ENCODE results near the gene AIM2.
"Not testable (repeated sequence)": the region's sequence is repeated elsewhere in the genome, so short reads cannot be mapped to it uniquely, and the experiment has no call there.

AIM2 gene, protein sequence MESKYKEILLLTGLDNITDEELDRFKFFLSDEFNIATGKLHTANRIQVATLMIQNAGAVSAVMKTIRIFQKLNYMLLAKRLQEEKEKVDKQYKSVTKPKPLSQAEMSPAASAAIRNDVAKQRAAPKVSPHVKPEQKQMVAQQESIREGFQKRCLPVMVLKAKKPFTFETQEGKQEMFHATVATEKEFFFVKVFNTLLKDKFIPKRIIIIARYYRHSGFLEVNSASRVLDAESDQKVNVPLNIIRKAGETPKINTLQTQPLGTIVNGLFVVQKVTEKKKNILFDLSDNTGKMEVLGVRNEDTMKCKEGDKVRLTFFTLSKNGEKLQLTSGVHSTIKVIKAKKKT

GRCh38 chr1:159076438-159077119 is at the start of gene AIM2:
Gene AIM2 (minus strand): TSS chr1:159076766. CDS start chr1:159073499, 3,267 bp downstream.
- DNase-seq (ENCODE audit: low read depth in 2 of 2), result peak; percentile 38 to 63

DNA sequence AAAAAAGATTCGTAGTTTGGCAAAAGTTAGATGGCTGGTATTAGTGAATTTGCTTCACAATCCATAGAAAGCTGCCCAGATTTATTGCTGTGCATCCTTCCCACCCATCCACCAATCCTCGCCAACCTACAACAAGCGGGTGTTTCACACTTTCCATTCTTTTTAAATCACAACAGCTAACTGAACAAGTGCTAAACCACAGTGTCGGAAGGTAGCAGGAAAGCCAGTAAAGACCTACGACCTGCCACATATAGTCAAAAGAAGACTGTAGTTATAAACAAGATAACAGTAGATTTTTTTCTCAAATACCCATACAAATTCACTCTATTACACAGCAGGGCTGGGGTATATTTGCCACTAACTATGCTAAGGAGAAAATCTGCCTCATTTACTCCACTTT is 47.0 kb upstream of the AIM2 start:
- DNase-seq (ENCODE audit: low read depth in 2 of 2), result no peak

DNA sequence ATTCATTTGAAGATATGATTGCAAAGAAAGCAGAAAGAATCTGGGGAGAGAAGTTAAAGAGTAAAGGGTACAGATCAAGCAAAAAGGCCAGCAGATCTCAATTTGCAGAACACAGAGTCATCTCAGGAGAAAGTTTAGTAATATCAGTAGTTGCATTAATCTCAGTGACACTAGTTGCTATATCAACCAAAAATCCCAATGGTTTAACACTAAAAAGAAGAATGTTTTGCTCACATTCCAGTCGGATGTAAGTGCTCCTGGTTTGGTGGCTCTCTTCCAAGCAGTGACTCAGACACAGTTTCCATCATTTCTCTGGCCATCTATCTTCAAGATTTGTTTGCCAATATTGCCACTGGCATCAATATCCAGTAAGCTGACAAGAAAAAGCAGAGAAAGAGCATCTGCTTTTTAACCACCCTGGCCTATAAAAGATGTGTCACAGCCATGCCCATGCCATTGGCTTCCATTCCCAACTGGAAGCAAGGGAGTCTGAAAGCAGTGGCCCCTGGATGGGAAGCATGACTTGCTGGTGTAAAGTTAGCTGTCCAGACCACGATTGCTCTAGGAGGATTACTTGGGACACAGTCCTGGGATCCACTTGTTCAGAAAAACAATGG is 45.5 kb upstream of the AIM2 start:
- no peak for DNase-seq (ENCODE audit: low read depth in 2 of 2)

DNA sequence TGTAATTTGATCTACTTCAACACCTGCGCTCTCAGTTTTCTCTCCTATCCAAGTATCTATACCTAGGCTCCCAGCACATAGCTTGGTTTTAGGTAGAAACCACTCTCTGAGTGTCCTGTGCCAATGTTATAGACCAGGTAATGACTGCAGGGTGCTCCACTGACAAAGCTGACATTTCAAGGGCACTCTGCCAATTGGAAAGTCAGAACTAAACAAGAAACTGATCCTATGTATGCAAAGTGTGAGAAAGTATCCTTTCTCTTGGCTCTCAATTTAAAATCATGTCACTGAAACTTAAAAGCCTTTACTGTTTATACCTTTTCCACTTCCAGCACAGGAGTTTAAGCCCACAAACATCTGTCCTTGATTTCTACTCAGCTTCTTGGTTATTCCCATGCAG is 45.0 kb upstream of the AIM2 start:
- DNase-seq (ENCODE audit: low read depth in 2 of 2), result no peak

- no peak for DNase-seq (ENCODE audit: low read depth in 2 of 2)
Measured at GRCh38 chr1:159120317-159120716, 43.8 kb upstream of the AIM2 start.

GRCh38 chr1:159113596-159114433 is 37.2 kb upstream of the AIM2 start:
- no peak for DNase-seq (ENCODE audit: low read depth in 2 of 2)

DNA sequence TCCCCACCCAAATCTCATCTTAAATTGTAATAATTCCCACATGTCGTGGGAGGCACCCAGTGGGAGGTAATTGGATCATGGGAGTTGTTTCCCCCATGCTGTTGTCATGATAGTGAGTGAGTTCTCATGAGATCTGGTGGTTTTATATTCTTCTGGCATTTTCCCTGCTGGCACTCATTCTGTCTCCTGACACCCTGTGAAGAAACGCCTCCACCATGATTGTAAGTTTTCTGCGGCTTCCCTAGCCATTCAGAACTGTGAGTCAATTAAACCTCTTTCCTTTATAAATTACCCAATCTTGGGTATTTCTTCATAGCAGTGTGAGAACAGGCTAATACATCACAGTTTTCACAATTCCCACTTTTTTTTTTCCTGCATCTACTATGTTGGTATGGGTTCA is 26.5 kb upstream of the AIM2 start:
- DNase-seq (ENCODE audit: low read depth in 2 of 2), result not testable (repeated sequence)

GRCh38 chr1:159100589-159100988 is 24.0 kb upstream of the AIM2 start:
- no peak for DNase-seq (ENCODE audit: low read depth in 2 of 2)

DNA sequence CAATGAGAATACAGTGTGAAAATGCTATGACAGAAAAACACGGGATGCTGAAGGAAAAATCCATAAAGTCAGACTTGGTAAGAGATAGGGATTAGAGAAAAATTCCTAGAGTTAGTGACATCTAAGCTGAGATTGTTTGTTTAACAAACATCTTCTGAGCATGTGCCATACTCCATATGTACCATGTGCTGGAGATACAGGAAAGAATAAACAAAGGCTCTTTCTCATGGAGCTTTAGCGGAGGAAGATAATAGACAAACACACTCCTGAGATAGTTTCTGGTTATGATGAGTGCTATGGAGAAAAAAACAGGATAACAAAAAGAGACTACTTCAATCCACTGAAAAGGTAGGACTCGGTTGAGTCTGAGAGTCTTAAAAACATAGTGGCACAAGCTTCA is 22.0 kb upstream of the AIM2 start:
- no peak for DNase-seq (ENCODE audit: low read depth in 2 of 2)

DNA sequence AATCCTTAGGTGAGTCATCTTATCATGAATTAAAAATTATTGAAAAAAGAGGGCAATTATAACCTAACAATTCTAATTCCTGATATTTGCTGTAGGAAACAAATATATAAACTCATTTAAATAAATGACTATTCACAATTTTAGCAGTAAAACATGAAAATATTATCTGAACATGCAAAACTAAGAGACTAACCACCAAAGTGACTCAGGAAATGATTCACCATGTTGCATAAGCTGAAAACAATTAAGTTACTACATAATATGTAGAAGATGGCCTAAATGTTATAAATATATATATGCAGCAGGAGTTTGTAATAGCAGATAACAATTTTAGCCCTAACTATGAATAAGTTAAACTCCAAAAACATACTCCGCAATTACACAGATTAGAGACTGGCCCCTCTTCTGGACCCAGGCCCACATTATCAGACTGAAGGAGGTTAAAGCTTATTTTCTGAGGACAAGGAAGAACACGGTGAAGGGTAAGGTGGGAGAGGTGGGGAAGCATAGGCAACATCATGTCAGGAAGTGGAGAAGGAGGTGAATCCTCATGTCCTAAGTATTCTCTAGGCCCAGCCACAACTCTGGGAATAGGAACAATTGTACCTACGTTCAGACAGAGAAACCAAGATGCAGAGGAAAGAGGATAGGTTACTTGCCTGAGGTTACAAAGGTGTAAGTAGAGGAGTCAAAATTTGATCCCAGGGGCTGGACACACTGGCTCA is 15.6 kb upstream of the AIM2 start:
- no peak for DNase-seq (ENCODE audit: low read depth in 2 of 2)

GRCh38 chr1:159091607-159092031 is 15.1 kb upstream of the AIM2 start:
- DNase-seq (ENCODE audit: low read depth in 2 of 2), result no peak

GRCh38 chr1:159091180-159091560 is 14.6 kb upstream of the AIM2 start:
- DNase-seq (ENCODE audit: low read depth in 2 of 2), result no peak

DNA sequence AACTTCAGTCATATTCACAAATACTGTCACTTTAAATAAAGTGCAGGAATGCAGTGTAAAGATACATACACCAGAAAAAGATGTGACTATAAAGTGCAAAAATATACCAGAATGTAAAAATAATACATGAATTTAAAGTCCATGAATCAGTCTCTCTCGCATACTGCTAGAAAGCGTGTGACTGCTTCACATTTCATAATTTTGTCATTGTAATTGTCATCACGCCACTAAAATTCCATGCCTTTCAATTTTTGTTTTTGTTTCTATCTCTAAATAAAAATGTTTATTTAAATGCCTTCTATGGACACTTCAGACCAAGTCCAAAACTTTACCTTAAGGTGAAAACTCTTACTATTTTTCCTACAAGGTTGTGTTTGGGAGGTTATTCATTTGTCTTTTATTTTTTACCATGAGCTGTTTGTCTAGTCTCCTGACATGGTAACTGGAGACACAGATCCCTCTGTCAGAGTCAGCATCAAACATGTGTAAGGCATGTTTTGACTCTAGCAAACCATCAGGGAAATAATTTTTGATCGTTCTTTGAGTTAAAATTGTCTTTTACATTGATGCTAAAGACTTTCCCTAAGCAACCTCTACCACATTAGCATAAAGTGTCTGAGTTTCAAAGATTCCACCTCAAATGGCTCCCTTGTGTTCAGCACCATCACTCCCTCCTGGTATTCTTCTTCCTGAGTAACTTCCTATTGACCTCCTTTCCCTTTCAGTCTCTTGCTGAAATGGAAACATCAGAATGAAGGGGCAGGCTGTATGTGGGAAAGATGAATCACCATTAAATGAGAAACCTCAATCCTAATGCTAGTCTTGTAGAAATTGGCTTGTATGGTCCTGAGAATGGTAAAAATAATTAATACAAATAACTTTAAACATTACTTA is 14.0 kb upstream of the AIM2 start:
- DNase-seq (ENCODE audit: low read depth in 2 of 2), result no peak

DNA sequence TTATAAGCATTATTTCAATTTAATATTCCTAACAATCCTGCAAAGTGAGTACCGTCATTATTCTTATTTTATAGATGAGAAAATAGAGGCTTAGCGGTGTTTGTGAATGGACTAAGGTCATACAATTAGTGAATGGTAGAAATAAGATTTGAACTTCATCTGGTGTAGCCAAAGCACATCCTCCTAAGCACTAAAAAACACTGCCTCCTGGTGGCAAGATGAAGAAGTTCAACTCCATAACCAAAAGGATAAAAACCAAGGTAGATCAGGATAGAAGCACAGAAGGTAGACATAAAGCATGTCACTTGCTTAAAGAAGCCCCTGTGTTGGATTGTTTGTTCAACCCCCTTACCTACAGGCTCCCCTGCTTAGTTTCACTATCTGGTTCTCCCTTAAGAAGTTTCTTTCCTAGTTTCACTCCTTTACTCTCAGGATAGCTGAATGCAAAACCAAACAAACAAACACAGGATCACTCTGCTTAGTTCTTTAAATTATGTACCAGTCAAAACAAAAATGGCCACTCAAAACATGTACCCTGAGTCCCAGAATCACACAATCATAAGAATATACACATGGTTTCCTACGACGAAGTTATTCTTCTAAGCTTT is 12.7 kb upstream of the AIM2 start:
- no peak for DNase-seq (ENCODE audit: low read depth in 2 of 2)

- no peak for DNase-seq (ENCODE audit: low read depth in 2 of 2)
Measured at GRCh38 chr1:159088546-159089183, 12.1 kb upstream of the AIM2 start.

DNA sequence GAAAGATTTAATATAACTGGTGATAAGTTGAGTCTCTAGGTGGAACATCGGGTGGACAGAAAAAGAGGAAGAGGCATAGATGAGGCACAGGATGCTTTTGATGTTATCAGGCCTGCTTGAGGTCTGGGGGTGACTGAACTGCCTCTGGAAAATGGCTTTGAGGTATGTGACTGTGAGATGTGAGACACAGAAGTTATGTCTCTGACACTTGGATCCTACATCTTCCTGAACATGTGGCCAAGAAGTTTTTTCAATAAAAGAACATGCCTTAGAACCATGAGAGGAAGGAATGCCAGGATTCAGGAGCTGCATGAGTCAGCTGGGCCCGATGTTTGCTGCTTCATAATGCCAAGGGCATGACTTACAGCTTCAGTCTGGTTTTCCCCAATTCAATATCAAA is 11.5 kb upstream of the AIM2 start:
- DNase-seq (ENCODE audit: low read depth in 2 of 2), result no peak

GRCh38 chr1:159084867-159085266 is 8.3 kb upstream of the AIM2 start:
- DNase-seq (ENCODE audit: low read depth in 2 of 2), result no peak

- DNase-seq (ENCODE audit: low read depth in 2 of 2), result no peak
Measured at GRCh38 chr1:159084152-159084551, 7.6 kb upstream of the AIM2 start.

DNA sequence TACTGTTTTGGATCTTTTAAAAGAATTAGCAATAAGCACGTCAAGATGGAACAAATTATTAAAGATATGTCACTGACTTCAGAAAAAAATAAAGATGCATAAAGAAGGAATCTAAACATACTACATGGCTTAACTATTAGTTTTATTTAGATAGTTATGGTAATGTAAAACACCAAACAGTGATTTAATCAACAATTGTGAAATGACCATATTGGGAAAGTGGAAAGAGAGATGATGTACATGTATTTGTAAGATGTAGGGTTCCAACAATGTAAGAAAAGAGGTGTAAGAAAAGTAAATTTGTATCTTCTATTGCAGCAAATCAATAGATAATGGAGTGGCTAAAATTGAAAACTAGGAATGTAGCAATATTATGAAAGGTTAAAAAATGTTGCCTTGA is 6.4 kb upstream of the AIM2 start:
- DNase-seq (ENCODE audit: low read depth in 2 of 2), result no peak
